Measurements from ENCODE around the gene SHOC2.

SHOC2 gene

DNA sequence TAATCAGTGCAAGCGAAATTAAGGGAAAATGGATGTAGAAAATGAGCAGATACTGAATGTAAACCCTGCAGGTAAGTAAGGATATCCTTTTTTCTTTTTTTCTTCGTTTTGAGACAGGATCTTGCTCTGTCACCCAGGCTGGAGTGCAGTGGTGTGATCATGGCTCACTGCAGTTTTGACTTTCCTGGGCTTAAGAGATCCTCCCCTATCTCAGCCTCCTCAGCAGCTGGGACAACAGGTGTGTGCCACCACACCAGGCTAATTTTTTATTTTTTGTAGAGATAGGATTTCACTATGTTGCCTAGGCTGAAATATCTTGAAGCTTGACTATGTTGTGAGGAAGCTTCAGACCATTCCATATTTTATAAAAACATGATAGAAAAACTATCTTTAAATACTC, 43.4 kb upstream of the SHOC2 start:
- TF ChIP-seq, protein P1, sequence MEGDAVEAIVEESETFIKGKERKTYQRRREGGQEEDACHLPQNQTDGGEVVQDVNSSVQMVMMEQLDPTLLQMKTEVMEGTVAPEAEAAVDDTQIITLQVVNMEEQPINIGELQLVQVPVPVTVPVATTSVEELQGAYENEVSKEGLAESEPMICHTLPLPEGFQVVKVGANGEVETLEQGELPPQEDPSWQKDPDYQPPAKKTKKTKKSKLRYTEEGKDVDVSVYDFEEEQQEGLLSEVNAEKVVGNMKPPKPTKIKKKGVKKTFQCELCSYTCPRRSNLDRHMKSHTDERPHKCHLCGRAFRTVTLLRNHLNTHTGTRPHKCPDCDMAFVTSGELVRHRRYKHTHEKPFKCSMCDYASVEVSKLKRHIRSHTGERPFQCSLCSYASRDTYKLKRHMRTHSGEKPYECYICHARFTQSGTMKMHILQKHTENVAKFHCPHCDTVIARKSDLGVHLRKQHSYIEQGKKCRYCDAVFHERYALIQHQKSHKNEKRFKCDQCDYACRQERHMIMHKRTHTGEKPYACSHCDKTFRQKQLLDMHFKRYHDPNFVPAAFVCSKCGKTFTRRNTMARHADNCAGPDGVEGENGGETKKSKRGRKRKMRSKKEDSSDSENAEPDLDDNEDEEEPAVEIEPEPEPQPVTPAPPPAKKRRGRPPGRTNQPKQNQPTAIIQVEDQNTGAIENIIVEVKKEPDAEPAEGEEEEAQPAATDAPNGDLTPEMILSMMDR (IDR thresholded peaks at IDR 0.05; ENCODE audit: insufficient read depth, missing control alignments) = no peak
- FAIRE-seq = no peak
- DNase-seq (ENCODE audit: insufficient read length, low spot score) = no peak

DNA sequence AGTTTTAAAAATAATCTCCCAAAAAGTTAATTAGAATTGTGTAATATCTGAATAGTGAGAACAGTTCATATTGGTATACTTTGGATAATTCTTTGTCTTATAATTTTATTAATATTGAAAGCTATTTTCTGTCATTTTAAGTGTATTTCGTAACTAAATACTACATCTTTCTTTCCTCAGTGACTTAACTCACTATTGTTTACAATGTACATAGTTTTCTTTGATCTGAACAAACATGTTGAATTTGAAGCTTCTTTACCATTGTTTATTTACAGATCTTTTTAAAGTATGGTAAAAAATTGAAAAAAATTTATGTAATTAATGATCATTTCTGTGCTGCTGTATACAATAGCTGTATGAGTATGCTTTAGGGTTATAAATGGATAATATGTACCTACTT, 42.6 kb upstream of the SHOC2 start:
- TF ChIP-seq, protein P1 (IDR thresholded peaks at IDR 0.05; ENCODE audit: insufficient read depth, missing control alignments) = no peak
- no peak for DNase-seq (ENCODE audit: insufficient read length, low spot score)
- FAIRE-seq = no peak

DNA sequence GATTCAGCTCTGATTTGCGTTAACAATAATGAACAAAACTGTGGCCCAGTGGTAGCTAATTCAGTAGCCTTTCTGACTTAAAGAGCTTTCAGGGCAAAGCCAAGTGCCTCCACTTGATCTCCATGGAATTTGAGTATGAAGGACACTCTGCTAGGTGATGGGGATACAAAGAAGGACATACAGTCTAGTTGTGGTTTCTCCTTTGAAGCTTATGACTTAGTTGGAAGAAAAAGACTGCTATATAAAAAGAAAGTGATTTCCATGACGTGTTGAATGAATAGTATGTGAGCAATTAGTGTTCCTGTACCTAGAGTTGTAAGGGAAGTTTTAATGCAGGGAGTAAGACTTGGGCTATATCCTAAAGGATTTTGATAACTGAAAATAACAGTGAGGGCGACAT, 39.4 kb upstream of the SHOC2 start:
- no peak for FAIRE-seq
- no peak for DNase-seq (ENCODE audit: insufficient read length, low spot score)
- TF ChIP-seq, protein P1 (IDR thresholded peaks at IDR 0.05; ENCODE audit: insufficient read depth, missing control alignments) = no peak

DNA sequence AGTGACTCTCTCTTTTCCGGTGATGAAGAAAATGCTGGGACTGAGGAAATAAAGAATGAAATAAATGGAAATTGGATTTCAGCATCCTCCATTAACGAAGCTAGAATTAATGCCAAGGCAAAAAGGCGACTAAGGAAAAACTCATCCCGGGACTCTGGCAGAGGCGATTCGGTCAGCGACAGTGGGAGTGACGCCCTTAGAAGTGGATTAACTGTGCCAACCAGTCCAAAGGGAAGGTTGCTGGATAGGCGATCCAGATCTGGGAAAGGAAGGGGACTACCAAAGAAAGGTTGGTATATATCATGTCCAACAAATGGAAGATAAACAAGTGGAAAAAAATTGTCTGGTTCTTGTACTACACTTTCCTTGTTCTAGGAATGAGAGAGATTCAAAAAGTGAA, 38.2 kb upstream of the SHOC2 start:
- TF ChIP-seq, protein P1 (IDR thresholded peaks at IDR 0.05; ENCODE audit: insufficient read depth, missing control alignments) = no peak
- DNase-seq (ENCODE audit: insufficient read length, low spot score) (no peak), FAIRE-seq (no peak)

DNA sequence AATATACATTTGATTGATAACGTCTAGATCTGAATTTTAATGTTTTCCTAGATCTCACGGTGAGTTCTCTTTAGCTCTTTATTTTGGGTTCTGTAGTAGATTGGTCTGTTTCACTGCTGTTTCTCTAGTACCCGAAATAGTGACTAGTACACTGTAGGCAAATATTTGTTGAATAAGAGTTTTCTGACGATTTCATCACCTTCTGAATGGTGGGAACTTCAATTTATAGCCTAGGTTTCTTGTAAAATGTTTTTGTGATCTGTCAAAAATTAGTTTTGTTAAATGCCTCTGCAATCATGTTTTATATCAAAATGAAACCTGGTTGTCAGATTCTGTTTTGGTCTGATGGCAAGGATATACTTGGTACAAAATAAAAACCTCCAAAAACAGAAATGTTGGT, 37.5 kb upstream of the SHOC2 start:
- FAIRE-seq (no peak), DNase-seq (ENCODE audit: insufficient read length, low spot score) (no peak)
- TF ChIP-seq, protein P1 (IDR thresholded peaks at IDR 0.05; ENCODE audit: insufficient read depth, missing control alignments) = no peak

DNA sequence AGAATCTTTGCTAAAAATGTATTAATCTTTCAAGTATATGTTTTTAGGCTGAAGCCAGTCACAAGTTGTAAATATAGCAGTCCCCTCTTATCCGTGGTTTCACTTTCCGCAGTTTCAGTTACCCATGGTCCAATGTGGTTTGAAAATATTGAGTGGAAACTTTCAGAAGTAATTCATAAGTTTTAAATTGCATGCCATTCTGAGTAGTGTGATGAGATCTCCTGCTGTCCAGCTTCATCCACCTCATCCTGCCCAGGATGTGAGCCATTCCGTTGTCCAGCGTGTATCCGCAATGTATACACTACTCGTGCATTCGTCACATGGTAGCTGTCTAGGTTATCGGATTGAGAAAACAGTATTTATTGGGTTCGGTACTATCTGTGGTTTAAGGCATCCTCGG, 35.5 kb upstream of the SHOC2 start:
- no peak for DNase-seq (ENCODE audit: insufficient read length, low spot score)
- TF ChIP-seq, protein P1 (IDR thresholded peaks at IDR 0.05; ENCODE audit: insufficient read depth, missing control alignments) = no peak
- no peak for FAIRE-seq

DNA sequence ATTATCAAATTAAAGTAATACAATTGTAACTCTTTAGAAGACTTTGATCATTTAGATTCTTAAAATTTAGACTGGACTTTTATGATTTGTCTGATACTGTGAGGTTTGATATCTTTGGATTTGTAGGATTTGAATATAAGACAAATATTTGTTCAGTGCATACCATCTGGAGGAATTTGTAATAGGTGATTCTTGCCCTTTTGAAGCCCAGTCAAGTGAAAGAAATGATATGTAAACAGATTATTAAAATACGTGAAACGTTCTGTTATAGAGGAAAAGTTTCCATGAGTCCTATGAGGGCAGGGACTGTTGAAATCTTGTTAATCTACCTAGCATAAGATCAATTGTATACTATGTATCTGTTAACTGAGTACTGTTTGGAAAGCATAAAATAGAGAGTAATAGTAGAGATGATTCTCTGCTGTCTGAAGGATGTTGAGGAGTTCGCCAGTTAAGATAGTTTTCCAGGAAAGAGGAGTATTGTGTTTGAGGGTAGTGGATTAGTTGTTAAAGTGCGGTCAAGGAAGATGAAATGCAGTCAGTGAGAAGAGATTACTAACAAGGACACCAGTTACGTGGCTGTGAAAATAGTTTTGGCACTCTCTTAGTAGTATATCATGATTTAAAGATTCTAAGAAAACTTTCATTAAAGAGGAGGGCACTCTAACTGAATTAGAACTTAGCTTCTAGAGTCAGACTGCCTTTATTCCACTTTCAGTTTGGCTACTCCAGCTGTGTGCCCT, 33.3 kb upstream of the SHOC2 start:
- DNase-seq (ENCODE audit: insufficient read length, low spot score) = no peak
- FAIRE-seq = no peak
- TF ChIP-seq, protein P1 (IDR thresholded peaks at IDR 0.05; ENCODE audit: insufficient read depth, missing control alignments) = no peak

Data from D721Med (cell line).